Measurements from ENCODE around the gene SMIM28. TPM values are rescaled to one million over a fixed set of nuclear protein-coding genes. Genes with fewer than 3 reads are reported as not detected.

Gene SMIM28
- total RNA-seq: not detected in 2 replicates

- Mint-ChIP-seq H3K4me1 (no peaks in the 10 kb centered on the region), H3K9me3 (no peaks in the 10 kb centered on the region), H3K27ac (no peak within 1 kb of the TSS), H3K36me3 (ENCODE audit: low read depth) (no peaks in the 10 kb centered on the region), H3K4me3 (no peak within 1 kb of the TSS), H3K27me3 (peaks cover 7% of the 10 kb centered on the region)
- no peak for DNase-seq
- intact Hi-C loops (cut with micrococcal nuclease): no loop called here
These were observed at the start of gene SMIM28 for GRCh38 chr6:138377844-138378243. SMIM28 (plus strand) TSS chr6:138377905; CDS start chr6:138378073, 168 bp downstream.

- Mint-ChIP-seq H3K27ac (no peak overlapping the region), H3K27me3 (peaks cover 6% of the 10 kb centered on the region), H3K36me3 (ENCODE audit: low read depth) (no peaks in the 10 kb centered on the region), H3K4me1 (no peaks in the 10 kb centered on the region), H3K4me3 (no peak overlapping the region), H3K9me3 (no peaks in the 10 kb centered on the region)
- intact Hi-C loops (cut with micrococcal nuclease): no loop called here
- DNase-seq: no peak
These were observed 49.5 kb upstream of the SMIM28 start for GRCh38 chr6:138328210-138328609.

GRCh38 chr6:138330763-138331162 is 46.9 kb upstream of the SMIM28 start:
- no peaks in the 10 kb centered on the region for H3K4me1 Mint-ChIP-seq
- peaks cover 6% of the 10 kb centered on the region for H3K27me3 Mint-ChIP-seq
- H3K36me3 Mint-ChIP-seq (ENCODE audit: low read depth): no peaks in the 10 kb centered on the region
- no peaks in the 10 kb centered on the region for H3K9me3 Mint-ChIP-seq
- H3K4me3 Mint-ChIP-seq: no peak overlapping the region
- intact Hi-C loops (cut with micrococcal nuclease): no loop called here
- DNase-seq: no peak
- no peak overlapping the region for H3K27ac Mint-ChIP-seq

GRCh38 chr6:138331444-138331843 is 46.3 kb upstream of the SMIM28 start:
- Mint-ChIP-seq H3K9me3 (no peaks in the 10 kb centered on the region), H3K4me1 (no peaks in the 10 kb centered on the region), H3K27me3 (peaks cover 6% of the 10 kb centered on the region), H3K36me3 (ENCODE audit: low read depth) (no peaks in the 10 kb centered on the region), H3K27ac (no peak overlapping the region), H3K4me3 (no peak overlapping the region)
- no peak for DNase-seq
- intact Hi-C loops (cut with micrococcal nuclease): no loop called here

GRCh38 chr6:138331984-138332383 is 45.7 kb upstream of the SMIM28 start:
- no peak overlapping the region for H3K4me3 Mint-ChIP-seq
- intact Hi-C loops (cut with micrococcal nuclease): no loop called here
- peaks cover 6% of the 10 kb centered on the region for H3K27me3 Mint-ChIP-seq

GRCh38 chr6:138334000-138334399 is 43.7 kb upstream of the SMIM28 start:
- Mint-ChIP-seq H3K27me3 (peaks cover 8% of the 10 kb centered on the region), H3K4me3 (no peak overlapping the region), H3K27ac (no peak overlapping the region), H3K9me3 (no peaks in the 10 kb centered on the region), H3K4me1 (no peaks in the 10 kb centered on the region), H3K36me3 (ENCODE audit: low read depth) (no peaks in the 10 kb centered on the region)
- DNase-seq: no peak
- intact Hi-C loops (cut with micrococcal nuclease): no loop called here

More at GRCh38 chr6:138331984-138332383, 45.7 kb upstream of the SMIM28 start:
- no peak overlapping the region for H3K27ac Mint-ChIP-seq
- H3K36me3 Mint-ChIP-seq (ENCODE audit: low read depth): no peaks in the 10 kb centered on the region
- no peaks in the 10 kb centered on the region for H3K4me1 Mint-ChIP-seq
- DNase-seq: no peak
- no peaks in the 10 kb centered on the region for H3K9me3 Mint-ChIP-seq

GRCh38 chr6:138334963-138335362 is 42.7 kb upstream of the SMIM28 start:
- H3K4me1 Mint-ChIP-seq: no peaks in the 10 kb centered on the region
- H3K4me3 Mint-ChIP-seq: no peak overlapping the region
- H3K9me3 Mint-ChIP-seq: no peaks in the 10 kb centered on the region
- intact Hi-C loops (cut with micrococcal nuclease): no loop called here
- no peak for DNase-seq
- H3K27me3 Mint-ChIP-seq: peaks cover 11% of the 10 kb centered on the region
- no peak overlapping the region for H3K27ac Mint-ChIP-seq
- no peaks in the 10 kb centered on the region for H3K36me3 Mint-ChIP-seq (ENCODE audit: low read depth)

GRCh38 chr6:138336221-138336620 is 41.5 kb upstream of the SMIM28 start:
- no peaks in the 10 kb centered on the region for H3K36me3 Mint-ChIP-seq (ENCODE audit: low read depth)
- H3K27ac Mint-ChIP-seq: no peak overlapping the region
- H3K27me3 Mint-ChIP-seq: peaks cover 17% of the 10 kb centered on the region
- no peaks in the 10 kb centered on the region for H3K9me3 Mint-ChIP-seq
- no peaks in the 10 kb centered on the region for H3K4me1 Mint-ChIP-seq
- intact Hi-C loops (cut with micrococcal nuclease): no loop called here
- no peak for DNase-seq
- H3K4me3 Mint-ChIP-seq: no peak overlapping the region

- Mint-ChIP-seq H3K27ac (no peak overlapping the region), H3K36me3 (ENCODE audit: low read depth) (no peaks in the 10 kb centered on the region), H3K27me3 (peaks cover 16% of the 10 kb centered on the region), H3K4me3 (no peak overlapping the region), H3K4me1 (no peaks in the 10 kb centered on the region), H3K9me3 (no peaks in the 10 kb centered on the region)
- peak; percentile 21 for DNase-seq
- intact Hi-C loops (cut with micrococcal nuclease): no loop called here
These were observed 40.6 kb upstream of the SMIM28 start for GRCh38 chr6:138337076-138337475.

GRCh38 chr6:138339024-138339423 is 38.7 kb upstream of the SMIM28 start:
- intact Hi-C loops (cut with micrococcal nuclease): no loop called here
- no peak for DNase-seq
- Mint-ChIP-seq H3K4me3 (no peak overlapping the region), H3K9me3 (no peaks in the 10 kb centered on the region), H3K27me3 (peaks cover 23% of the 10 kb centered on the region), H3K4me1 (no peaks in the 10 kb centered on the region), H3K27ac (no peak overlapping the region), H3K36me3 (ENCODE audit: low read depth) (no peaks in the 10 kb centered on the region)

- Mint-ChIP-seq H3K36me3 (ENCODE audit: low read depth) (no peaks in the 10 kb centered on the region), H3K27me3 (peaks cover 26% of the 10 kb centered on the region), H3K4me1 (no peaks in the 10 kb centered on the region), H3K4me3 (no peak overlapping the region), H3K9me3 (no peaks in the 10 kb centered on the region), H3K27ac (no peak overlapping the region)
- DNase-seq: no peak
- intact Hi-C loops (cut with micrococcal nuclease): no loop called here
These were observed 36.5 kb upstream of the SMIM28 start for GRCh38 chr6:138341176-138341575.

- no peak for DNase-seq
- H3K36me3 Mint-ChIP-seq (ENCODE audit: low read depth): no peaks in the 10 kb centered on the region
- no peaks in the 10 kb centered on the region for H3K9me3 Mint-ChIP-seq
- intact Hi-C loops (cut with micrococcal nuclease): no loop called here
- H3K27me3 Mint-ChIP-seq: peaks cover 31% of the 10 kb centered on the region
- no peak overlapping the region for H3K4me3 Mint-ChIP-seq
- no peaks in the 10 kb centered on the region for H3K4me1 Mint-ChIP-seq
- H3K27ac Mint-ChIP-seq: no peak overlapping the region
These were observed 34.6 kb upstream of the SMIM28 start for GRCh38 chr6:138343112-138343511.

GRCh38 chr6:138345565-138346285 is 32.0 kb upstream of the SMIM28 start:
- Mint-ChIP-seq H3K36me3 (ENCODE audit: low read depth) (no peaks in the 10 kb centered on the region), H3K9me3 (no peaks in the 10 kb centered on the region), H3K27ac (no peak overlapping the region), H3K4me1 (no peaks in the 10 kb centered on the region), H3K4me3 (no peak overlapping the region), H3K27me3 (peaks cover 24% of the 10 kb centered on the region)
- DNase-seq: no peak
- intact Hi-C loops (cut with micrococcal nuclease): no loop called here

GRCh38 chr6:138346302-138347195 is 31.2 kb upstream of the SMIM28 start:
- H3K27me3 Mint-ChIP-seq: peaks cover 20% of the 10 kb centered on the region
- H3K4me1 Mint-ChIP-seq: no peaks in the 10 kb centered on the region
- no peaks in the 10 kb centered on the region for H3K9me3 Mint-ChIP-seq
- intact Hi-C loops (cut with micrococcal nuclease): no loop called here
- DNase-seq: no peak
- H3K27ac Mint-ChIP-seq: no peak overlapping the region
- no peaks in the 10 kb centered on the region for H3K36me3 Mint-ChIP-seq (ENCODE audit: low read depth)
- H3K4me3 Mint-ChIP-seq: no peak overlapping the region
